ENCODE data around the gene ACD. TPM values are rescaled to one million over a fixed set of nuclear protein-coding genes. Genes with fewer than 3 reads are reported as not detected.

The ACD gene
- total RNA-seq, 1 experiment from 2014 or later = 34.1 TPM

GRCh38 chr16:67613808-67614207 lies 46.3 kb downstream of the ACD start:
- Histone ChIP-seq H2BK120ac (ENCODE audit: low read depth, low read length, poor library complexity, severe bottlenecking) (no peak overlapping the region), H3K23me2 (ENCODE audit: insufficient read length, low read depth, low read length, poor library complexity, severe bottlenecking) (no peaks in the 10 kb centered on the region), H2BK20ac (ENCODE audit: low read depth, low read length, poor library complexity, severe bottlenecking) (no peak overlapping the region), H3K23ac (ENCODE audit: insufficient read length, low read depth, low read length) (no peak overlapping the region), H2AFZ (ENCODE audit: low read length) (no peak overlapping the region), H4K20me1 (ENCODE audit: control insufficient read depth, insufficient read depth, insufficient read length) (no peaks in the 10 kb centered on the region), H3K27ac (ENCODE audit: insufficient read length, low read depth, low read length) (no peak overlapping the region), H3K9me3 (ENCODE audit: control insufficient read depth, low read depth, low read length) (no peaks in the 10 kb centered on the region), H3T11ph (ENCODE audit: low read length) (no peak overlapping the region), H2BK12ac (ENCODE audit: insufficient read length, low read depth, low read length) (no peak overlapping the region), H3K9ac (ENCODE audit: extremely low read depth, insufficient read length, low read length) (no peak overlapping the region), H3K79me1 (ENCODE audit: insufficient read depth, low read depth, low read length, poor library complexity, severe bottlenecking) (peaks cover 2% of the 10 kb centered on the region), H2BK5ac (ENCODE audit: insufficient read length, low read length) (no peak overlapping the region), H4K8ac (replicated peaks; ENCODE audit: insufficient read length, low read depth, low read length) (no peak overlapping the region), H2BK15ac (ENCODE audit: low read depth, low read length) (no peak overlapping the region), H3K4ac (ENCODE audit: low read depth, low read length) (no peak overlapping the region), H3K4me2 (ENCODE audit: insufficient read depth, insufficient read length, low read length) (no peak overlapping the region), H3K4me1 (ENCODE audit: insufficient read depth, low read length) (no peaks in the 10 kb centered on the region), H3K18ac (ENCODE audit: insufficient read length, low read depth, low read length) (no peak overlapping the region), H4K91ac (ENCODE audit: insufficient read length, low read depth, low read length) (no peak overlapping the region), H4K5ac (ENCODE audit: insufficient read length, low read depth, low read length) (no peak overlapping the region), H3K14ac (ENCODE audit: insufficient read depth, low read length) (no peak overlapping the region), H3K27me3 (ENCODE audit: insufficient read depth, low read length) (no peaks in the 10 kb centered on the region), H3K79me2 (ENCODE audit: insufficient read depth, low read length) (peaks cover 2% of the 10 kb centered on the region; the same call in 1 of the 2 replicates), H2AK5ac (ENCODE audit: insufficient read length, low read length) (no peak overlapping the region), H3K56ac (ENCODE audit: insufficient read length, low read depth, low read length) (no peak overlapping the region)
- Mint-ChIP-seq H3K4me1 (no peaks in the 10 kb centered on the region), H3K27ac (no peak overlapping the region), H3K4me3 (no peak overlapping the region), H3K27me3 (ENCODE audit: low read depth) (no peaks in the 10 kb centered on the region), H3K36me3 (ENCODE audit: insufficient read depth in 1 of 3, low read depth in 3 of 3) (peaks cover 16 to 74% (median 51%) of the 10 kb centered on the region in 3 experiments; a peak in 6 of 7 replicates), H3K9me3 (no peaks in the 10 kb centered on the region)
- WGBS (ENCODE audit: extremely low coverage, insufficient read length, low lambda C conversion rate) = no CpG with 5 or more reads among the region's 10 CpGs
- peak; percentile 73 for TF ChIP-seq CTCF (conservative IDR thresholded peaks at IDR 0.05)
- DNase-seq = peak; percentile 64

Measured in H9 (cell line).